HCT116 (cell line): ENCODE results near the gene MRPS5. TPM values are rescaled to one million over a fixed set of nuclear protein-coding genes. Genes with fewer than 3 reads are reported as not detected.

Experiments
- ATAC-seq: fragments of 200-7000 bp; cut with Tn5 transposase; 2 replicates; pipeline ENCODE4 v1.9.1; 2020; ENCODE audit warnings: mild to moderate bottlenecking, moderate library complexity
- BruUV-seq: library from RNA; stranded (reverse); fragments of 400-500 nt; replicated peaks from 2 replicates; lab custom pipeline; 2021; lab: Mats Ljungman, UMichigan
- CTCF ChIA-PET: fragments of 300-600 bp; sonication (Branson Sonifier 250); formaldehyde crosslinking; loops from one replicate; lab custom pipeline; 2021; ENCODE audit warnings: antibody characterized with exemption; lab: Charles Lee
- POLR2A ChIA-PET: fragments of 300-600, 350-600 bp; sonication (Branson Sonifier 250); formaldehyde crosslinking; loops from one replicate; lab custom pipeline; 2021; ENCODE audit warnings: antibody characterized with exemption; lab: Charles Lee
- RAD21 ChIA-PET, 2 experiments: fragments of 300-600 bp; sonication (Branson Sonifier 250); formaldehyde crosslinking; loops; one replicate each; lab custom pipeline; 2023; ENCODE audit warnings: low total read pairs in 2 of 2; ENCODE audit not compliant: uncharacterized antibody in 2 of 2, unreplicated experiment in 2 of 2, low non-redundant PET in 1 of 2; lab: Charles Lee
- DNase-seq: peaks from one replicate; pipeline ENCODE4 v3.0.0-alpha.2; 2010; ENCODE audit warnings: low read depth, low spot score
- H2AFZ ChIP-seq: fragments of 200-600 bp; shearing (Covaris generic), sonication (generic); 2 replicates; pipeline ENCODE4 v1.6.1; 2017; ENCODE audit warnings: low read depth, mixed run types, mixed read lengths, antibody characterized with exemption, low read length; ENCODE audit not compliant: poor library complexity, severe bottlenecking
- H3K27ac ChIP-seq: 2 replicates; pipeline ENCODE4 v1.5.1; 2012; ENCODE audit warnings: low read depth, low read length
- H3K27me3 ChIP-seq: fragments of 200-600 bp; sonication (generic); 2 replicates; pipeline ENCODE4 v1.6.1; 2016; ENCODE audit warnings: mixed run types, low read length, mixed read lengths; ENCODE audit not compliant: insufficient read depth
- H3K36me3 ChIP-seq, 2 experiments: fragments of 200-500 bp in 1 of 2; fragments of 200-600 bp in 1 of 2; sonication (Bioruptor generic) in 1 of 2; sonication (generic) in 1 of 2; 2 replicates each; pipeline versions ENCODE4 v1.5.1 to v1.6.1; 2014 to 2016; ENCODE audit warnings: low read length in 2 of 2, inconsistent platforms in 1 of 2, mixed read lengths in 1 of 2, mixed run types in 1 of 2; ENCODE audit not compliant: insufficient read depth in 2 of 2, control insufficient read depth in 1 of 2
- H3K4me1 ChIP-seq, 2 experiments: fragments of 200-600 bp in 1 of 2; sonication (generic) in 1 of 2; 2 replicates each; pipeline versions ENCODE4 v1.5.1 to v1.6.1; 2012 to 2017; ENCODE audit warnings: low read length in 2 of 2, inconsistent platforms in 1 of 2, mild to moderate bottlenecking in 1 of 2, mixed read lengths in 1 of 2, mixed run types in 1 of 2, moderate library complexity in 1 of 2; ENCODE audit not compliant: insufficient read depth in 2 of 2, control insufficient read depth in 1 of 2
- H3K4me2 ChIP-seq: fragments of 200-600 bp; sonication (generic); 2 replicates; pipeline ENCODE4 v1.6.1; 2017; ENCODE audit warnings: mixed run types, low read length, mixed read lengths
- H3K4me3 ChIP-seq, 2 experiments: fragments of 200-600 bp in 1 of 2; sonication (generic) in 1 of 2; replicated peaks in 1 of 2; 2 replicates each; pipeline ENCODE4 v1.5.1; 2011 to 2016; ENCODE audit warnings: low read length in 2 of 2, control low read depth in 1 of 2, low read depth in 1 of 2, mild to moderate bottlenecking in 1 of 2, mixed read lengths in 1 of 2, mixed run types in 1 of 2
- H3K79me2 ChIP-seq: fragments of 200-600 bp; sonication (generic); 2 replicates; pipeline ENCODE4 v1.6.1; 2017; ENCODE audit warnings: mild to moderate bottlenecking, mixed run types, low read length, moderate library complexity, mixed read lengths; ENCODE audit not compliant: insufficient read depth
- H3K9ac ChIP-seq: fragments of 200-600 bp; sonication (generic); 2 replicates; pipeline ENCODE4 v1.6.1; 2016; ENCODE audit warnings: low read length, mixed read lengths
- H3K9me2 ChIP-seq: fragments of 200-600 bp; sonication (generic), shearing (Covaris generic); 2 replicates; pipeline ENCODE4 v1.6.1; 2017; ENCODE audit warnings: mixed run types, mild to moderate bottlenecking, moderate library complexity; ENCODE audit not compliant: insufficient read depth
- H3K9me3 ChIP-seq, 2 experiments: fragments of 200-500 bp in 1 of 2; fragments of 200-600 bp in 1 of 2; sonication (Bioruptor generic) in 1 of 2; sonication (generic) in 1 of 2; 2 replicates each; pipeline ENCODE4 v1.6.1; 2014 to 2017; ENCODE audit warnings: low read length in 2 of 2, mixed read lengths in 2 of 2, inconsistent platforms in 1 of 2, low read depth in 1 of 2, mild to moderate bottlenecking in 1 of 2, mixed run types in 1 of 2, moderate library complexity in 1 of 2; ENCODE audit not compliant: control insufficient read depth in 1 of 2, insufficient read depth in 1 of 2
- H4K20me1 ChIP-seq: fragments of 200-600 bp; sonication (generic), shearing (Covaris generic); 2 replicates; pipeline ENCODE4 v1.6.1; 2017; ENCODE audit warnings: mixed run types, mild to moderate bottlenecking, moderate library complexity; ENCODE audit not compliant: insufficient read depth
- JUND ChIP-seq: IDR thresholded peaks from 2 replicates; pipeline ENCODE4 v1.6.1; 2012
- TCF7L2 ChIP-seq: IDR thresholded peaks from 2 replicates; pipeline ENCODE4 v1.7.0; 2011; ENCODE audit warnings: borderline replicate concordance, inconsistent platforms; ENCODE audit not compliant: insufficient read depth, insufficient read length; ENCODE audit errors: extremely low read depth
- YY1 ChIP-seq: IDR thresholded peaks from 2 replicates; pipeline ENCODE4 v1.6.1; 2011; ENCODE audit warnings: low read length, low read depth, moderate library complexity, mild to moderate bottlenecking; ENCODE audit not compliant: insufficient replicate concordance; ENCODE audit errors: extremely low read depth
- ZFX ChIP-seq: fragments of 450-650 bp; IDR thresholded peaks from 2 replicates; pipeline ENCODE4 v1.6.1; 2017
- intact Hi-C: fragments of 100-400 bp; cut with micrococcal nuclease; formaldehyde crosslinking; loops from 2 replicates; pipeline ENCODE4 v1.10.0; 2022
- total RNA-seq: library from RNA; stranded (reverse); gene quantifications from one replicate; pipeline ENCODE4 v1.2.1, GENCODE V29; 2021; ENCODE audit not compliant: unreplicated experiment
- TF ChIP-seq, protein P1 (sequence below): IDR thresholded peaks from 2 replicates; pipeline ENCODE4 v1.6.1; 2011; ENCODE audit warnings: mild to moderate bottlenecking, low read length, moderate library complexity; ENCODE audit not compliant: insufficient replicate concordance; ENCODE audit errors: extremely low read depth

The MRPS5 gene
- total RNA-seq, 1 experiment from 2014 or later: 70.6 TPM

DNA sequence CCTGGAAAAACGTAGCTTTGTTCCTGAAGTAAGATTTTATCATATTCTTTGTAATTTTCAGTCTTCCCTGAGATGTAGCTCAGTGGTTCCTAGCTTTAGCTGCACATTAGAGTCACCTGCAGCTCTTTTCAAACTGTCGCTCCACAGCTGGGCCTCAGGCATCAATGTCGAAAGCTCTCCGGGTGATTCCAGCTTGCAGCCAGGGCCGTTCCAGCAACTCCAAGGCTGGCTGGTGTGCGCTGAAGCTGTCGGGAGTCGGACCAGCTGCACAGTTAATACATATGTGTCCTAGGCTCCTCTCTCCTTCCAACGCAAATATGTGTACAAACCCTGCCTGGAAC lies 43.4 kb upstream of the MRPS5 start:
- H3K9me2 ChIP-seq: no peaks in the 10 kb centered on the region
- no peaks in the 10 kb centered on the region for H3K9me3 ChIP-seq
- H3K79me2 ChIP-seq: peaks cover 20% of the 10 kb centered on the region
- peak; percentile 41; the same call in 1 of the 2 replicates for ATAC-seq
- no peak overlapping the region for H2AFZ ChIP-seq
- peak overlapping the region; percentile 96 for H3K4me2 ChIP-seq
- RAD21 ChIA-PET: interaction anchor here in 1 of 2 experiments (0.9 kb wide), 1 partner anchor 43 kb away, joined by 4 read pairs; the partner anchor contains the start of gene MRPS5
- H3K4me3 ChIP-seq: peak overlapping the region; percentile 96 to 99
- BruUV-seq: TSS peak; percentile 87
- CTCF ChIA-PET: interaction anchor here (0.7 kb wide), 1 partner anchor 43 kb away, joined by 3 read pairs; the partner anchor contains the start of gene MRPS5
- H3K4me1 ChIP-seq: peaks cover 9 to 17% of the 10 kb centered on the region in 2 experiments
- H3K9ac ChIP-seq: peak overlapping the region; percentile 81
- intact Hi-C loops: loop anchor here (1.0 kb wide), 1 partner anchor 44 kb away; the partner anchor contains the start of gene MRPS5
- peak overlapping the region; percentile 65 for H3K27ac ChIP-seq
- POLR2A ChIA-PET: no interaction called here
- H3K36me3 ChIP-seq: no peaks in the 10 kb centered on the region
- DNase-seq: no peak
- no peaks in the 10 kb centered on the region for H4K20me1 ChIP-seq
- no peaks in the 10 kb centered on the region for H3K27me3 ChIP-seq
- TF ChIP-seq YY1 (no peak), JUND (no peak; the same call in 1 of the 2 replicates), TCF7L2 (no peak), ZFX (peak; percentile 62)
- TF ChIP-seq, protein P1, sequence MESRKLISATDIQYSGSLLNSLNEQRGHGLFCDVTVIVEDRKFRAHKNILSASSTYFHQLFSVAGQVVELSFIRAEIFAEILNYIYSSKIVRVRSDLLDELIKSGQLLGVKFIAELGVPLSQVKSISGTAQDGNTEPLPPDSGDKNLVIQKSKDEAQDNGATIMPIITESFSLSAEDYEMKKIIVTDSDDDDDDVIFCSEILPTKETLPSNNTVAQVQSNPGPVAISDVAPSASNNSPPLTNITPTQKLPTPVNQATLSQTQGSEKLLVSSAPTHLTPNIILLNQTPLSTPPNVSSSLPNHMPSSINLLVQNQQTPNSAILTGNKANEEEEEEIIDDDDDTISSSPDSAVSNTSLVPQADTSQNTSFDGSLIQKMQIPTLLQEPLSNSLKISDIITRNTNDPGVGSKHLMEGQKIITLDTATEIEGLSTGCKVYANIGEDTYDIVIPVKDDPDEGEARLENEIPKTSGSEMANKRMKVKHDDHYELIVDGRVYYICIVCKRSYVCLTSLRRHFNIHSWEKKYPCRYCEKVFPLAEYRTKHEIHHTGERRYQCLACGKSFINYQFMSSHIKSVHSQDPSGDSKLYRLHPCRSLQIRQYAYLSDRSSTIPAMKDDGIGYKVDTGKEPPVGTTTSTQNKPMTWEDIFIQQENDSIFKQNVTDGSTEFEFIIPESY: no peak
